K562 (cell line): ENCODE data around the gene RNASE4. TPM values are rescaled to one million over a fixed set of nuclear protein-coding genes. Genes with fewer than 3 reads are reported as not detected.

Source experiments
- ATAC-seq: fragments of 200-7000 bp; cut with Tn5 transposase; 3 replicates; pipeline ENCODE4 v1.9.1; 2020; ENCODE audit warnings: moderate library complexity
- BruUV-seq: library from RNA; stranded (reverse); fragments of 400-500 nt; replicated peaks from 2 replicates; lab custom pipeline; 2021; lab: Mats Ljungman, UMichigan
- CTCF ChIA-PET: fragments of 300-600 bp; formaldehyde crosslinking; extraction: SDS; loops from one replicate; lab custom pipeline; 2021; ENCODE audit warnings: low intra/inter-chr PET ratio; lab: Yijun Ruan, JAX
- POLR2A ChIA-PET: fragments of 300-600, 350-650 bp; sonication (Branson Sonifier 250); formaldehyde crosslinking; extraction: SDS; loops from one replicate; lab custom pipeline; 2021; ENCODE audit warnings: antibody characterized with exemption, inconsistent platforms; lab: Yijun Ruan, JAX
- DNase-seq, 4 experiments: peaks; one replicate each; pipeline versions ENCODE4 v3.0.0 to v3.0.0-alpha.2; 2011 to 2018; ENCODE audit warnings: low spot score in 3 of 4, mixed read lengths in 3 of 4; ENCODE audit errors: extremely low read depth in 1 of 4
- FAIRE-seq: peaks from 2 replicates; lab custom pipeline; 2011; peaks lifted over from hg19 to GRCh38; lab: Jason Lieb, UNC
- H2AFZ ChIP-seq: 2 replicates; pipeline ENCODE4 v1.6.0; 2011; ENCODE audit warnings: low read depth, low read length, control low read depth, inconsistent platforms
- H3K27ac ChIP-seq: fragments of 200-600 bp; 3 replicates; pipeline ENCODE4 v1.8.0; 2011; ENCODE audit warnings: low read depth, mild to moderate bottlenecking, control low read depth, inconsistent platforms, low read length, moderate library complexity, mixed read lengths; ENCODE audit errors: extremely low read depth
- H3K27me3 ChIP-seq, 2 experiments: fragments of 300-600 bp in 1 of 2; 2 replicates in 1 of 2; 3 replicates in 1 of 2; pipeline versions ENCODE4 v1.6.0 to v1.8.0; 2011; ENCODE audit warnings: inconsistent platforms in 2 of 2, low read length in 2 of 2, mild to moderate bottlenecking in 1 of 2, mixed read lengths in 1 of 2, moderate library complexity in 1 of 2; ENCODE audit not compliant: control insufficient read depth in 2 of 2, insufficient read depth in 2 of 2
- H3K36me3 ChIP-seq: fragments of 300-600 bp; 3 replicates; pipeline ENCODE4 v1.8.0; 2011; ENCODE audit warnings: mild to moderate bottlenecking, low read length, inconsistent platforms; ENCODE audit not compliant: control insufficient read depth, insufficient read depth
- H3K4me1 ChIP-seq, 2 experiments: fragments of 200-600 bp in 1 of 2; replicated peaks in 1 of 2; 2 replicates in 1 of 2; 3 replicates in 1 of 2; pipeline versions ENCODE4 v1.5.1 to v1.8.0; 2011; ENCODE audit warnings: inconsistent platforms in 2 of 2, low read length in 2 of 2, mild to moderate bottlenecking in 1 of 2, mixed read lengths in 1 of 2, moderate library complexity in 1 of 2; ENCODE audit not compliant: control insufficient read depth in 2 of 2, insufficient read depth in 2 of 2
- H3K4me2 ChIP-seq: 2 replicates; pipeline ENCODE4 v1.6.1; 2011; ENCODE audit warnings: low read length, control low read depth, inconsistent platforms, mixed read lengths; ENCODE audit not compliant: insufficient read depth
- H3K4me3 ChIP-seq: fragments of 200-600 bp; sonication (generic), shearing (Covaris generic); 2 replicates; pipeline ENCODE4 v1.5.1; 2016; ENCODE audit warnings: control low read depth, inconsistent platforms
- H3K79me2 ChIP-seq: fragments of 200-600 bp; 3 replicates; pipeline ENCODE4 v1.8.0; 2011; ENCODE audit warnings: low read length, inconsistent platforms; ENCODE audit not compliant: control insufficient read depth, insufficient read depth
- H3K9ac ChIP-seq, 2 experiments: 2 replicates each; pipeline versions ENCODE4 v1.6.0 to v1.6.1; 2011; ENCODE audit warnings: low read depth in 2 of 2, low read length in 2 of 2, control low read depth in 1 of 2, inconsistent platforms in 1 of 2, mild to moderate bottlenecking in 1 of 2, mixed read lengths in 1 of 2; ENCODE audit not compliant: insufficient read depth in 1 of 2
- H3K9me1 ChIP-seq: one replicate; pipeline ENCODE4 v1.6.0; 2011; ENCODE audit warnings: inconsistent platforms, mild to moderate bottlenecking, low read length, moderate library complexity; ENCODE audit not compliant: control insufficient read depth, insufficient read depth
- H3K9me3 ChIP-seq: replicated peaks from 2 replicates; pipeline ENCODE4 v1.5.1; 2011; ENCODE audit warnings: low read depth, low read length, inconsistent platforms; ENCODE audit not compliant: control insufficient read depth, insufficient read depth
- H4K20me1 ChIP-seq: replicated peaks from 2 replicates; pipeline ENCODE4 v1.6.1; 2011; ENCODE audit warnings: low read length, inconsistent platforms, mixed read lengths; ENCODE audit not compliant: control insufficient read depth, insufficient read depth
- ATF6 ChIP-seq: sonication (generic); formaldehyde crosslinking; IDR thresholded peaks from 2 replicates; pipeline ENCODE4 v1.4.0; 2020; ENCODE audit warnings: mild to moderate bottlenecking, missing genetic modification reagents
- KLF10 ChIP-seq: fragments of 250-450 bp; sonication (Bioruptor Pico); IDR thresholded peaks from 2 replicates; pipeline ENCODE4 v1.6.1; 2021; ENCODE audit warnings: matching md5 sums
- SP2 ChIP-seq: IDR thresholded peaks from 2 replicates; pipeline ENCODE4 v1.6.1; 2011; ENCODE audit warnings: mild to moderate bottlenecking, low read depth, low read length, moderate library complexity; ENCODE audit not compliant: poor library complexity, severe bottlenecking; ENCODE audit errors: extremely low read depth
- STAT5A ChIP-seq: IDR thresholded peaks from 2 replicates; pipeline ENCODE4 v1.6.1; 2012; ENCODE audit warnings: low read length, inconsistent platforms, borderline replicate concordance
- TBP ChIP-seq: optimal IDR thresholded peaks from 2 replicates; pipeline ENCODE3; 2011; ENCODE audit warnings: low read depth, low read length, improper control_type of control experiment
- ZBTB40 ChIP-seq, 2 experiments: fragments of 450-650 bp in 1 of 2; sonication (generic) in 1 of 2; formaldehyde crosslinking in 1 of 2; IDR thresholded peaks; 2 replicates each; pipeline versions ENCODE4 v1.7.1 to v1.9.0; 2016 to 2022; ENCODE audit warnings: inconsistent platforms in 1 of 2, mild to moderate bottlenecking in 1 of 2, missing genetic modification reagents in 1 of 2
- ZNF224 ChIP-seq: sonication (generic); formaldehyde crosslinking; IDR thresholded peaks from 2 replicates; pipeline ENCODE4 v1.8.0; 2022; ENCODE audit warnings: mild to moderate bottlenecking, missing genetic modification reagents
- WGBS: fragments of 100-300 bp; shearing (Covaris generic); methylation state at CpG from one replicate; pipeline ENCODE4 v1.1.6; 2016; ENCODE audit warnings: low coverage, mixed read lengths; ENCODE audit not compliant: insufficient coverage; ENCODE audit errors: missing lambda C conversion rate; 5-methylcytosine and 5-hydroxymethylcytosine counted together
- in situ Hi-C: fragments of 300-500 bp; cut with MboI; formaldehyde crosslinking; loops from 4 replicates; pipeline ENCODE4 v1.15.0; 2018; ENCODE audit warnings: inconsistent platforms, mixed read lengths
- intact Hi-C: fragments of 100-400 bp; cut with micrococcal nuclease; formaldehyde crosslinking; loops from 2 replicates; pipeline ENCODE4 v1.14.2; 2022
- polyA plus RNA-seq, 8 experiments: library from polyadenylated mRNA; depleted of rRNA in 4 of 8; stranded (reverse) in 5 of 8; unstranded in 3 of 8; fragments of >200 nt; fragmentation: Nextera tagmentation in 2 of 8; fragmentation: Illumina TruSeq in 1 of 8; extraction: Ambion mirVana in 2 of 8; extraction: Trizol in 1 of 8; gene quantifications; 2 replicates each; pipeline versions ENCODE4 v1.2.1 to v1.2.3, GENCODE V29; 2011 to 2014; ENCODE audit warnings: inconsistent platforms in 1 of 8, missing spikeins in 1 of 8
- total RNA-seq, 7 experiments: library from RNA; depleted of rRNA in 6 of 7; stranded (reverse); fragments of >200 nt in 6 of 7; fragmentation: Illumina TruSeq in 2 of 7; extraction: Trizol in 2 of 7; gene quantifications; 2 replicates each; pipeline versions ENCODE4 v1.2.1 to v1.2.3, GENCODE V29; 2011 to 2021; ENCODE audit warnings: low replicate concordance in 1 of 7
- TF ChIP-seq, protein P1 (sequence below): fragments of 250-450 bp; sonication (Bioruptor Pico); IDR thresholded peaks from 2 replicates; pipeline ENCODE4 v1.8.0; 2021; ENCODE audit warnings: moderate library complexity, mild to moderate bottlenecking, inconsistent platforms

Gene RNASE4
- total and polyA plus RNA-seq, 9 of the 15 experiments (the other 6 are each of a cell fraction or from before 2014, with no cell fraction given) = 0.09 to 0.22 (median 0.13) TPM; not detected in 2

- Histone ChIP-seq H4K20me1 (peaks cover 9% of the 10 kb centered on the region; the same call in 1 of the 2 replicates), H3K36me3 (no peaks in the 10 kb centered on the region), H3K9me1 (no peaks in the 10 kb centered on the region), H3K9me3 (no peaks in the 10 kb centered on the region), H3K27ac (no peak overlapping the region), H3K79me2 (no peaks in the 10 kb centered on the region), H3K4me3 (peak overlapping the region; percentile 75), H3K9ac (peak overlapping the region in 1 of 2 experiments; percentile 51; a peak in 2 of 4 replicates), H2AFZ (peak overlapping the region; percentile 92), H3K4me2 (peak overlapping the region; percentile 94), H3K27me3 (no peaks in the 10 kb centered on the region), H3K4me1 (peaks cover 10 to 13% of the 10 kb centered on the region in 2 experiments; a peak in 3 of 5 replicates)
- BruUV-seq = no TSS peak
- ChIA-PET CTCF (no interaction called here), POLR2A (interaction anchor here (1.2 to 1.3 kb wide), 2 partner anchors 41 to 66 kb away, joined by 3 read pairs; no protein-coding TSS in a partner anchor)
- intact Hi-C loops (loop anchor here (5.0 kb wide), 1 partner anchor 338 kb away; the partner anchor contains the start of gene PARP2), in situ Hi-C loops (loop anchor here (5.0 kb wide), 1 partner anchor 48 kb away; no protein-coding TSS in a partner anchor)
- DNase-seq (no peak), FAIRE-seq (no peak), ATAC-seq (no peak)
- WGBS = 2% methylated on average over 8 of the region's 8 CpGs
- TF ChIP-seq SP2 = no peak
- TF ChIP-seq STAT5A = no peak
- TF ChIP-seq ZNF224 = no peak
- TF ChIP-seq KLF10 (CRISPR knock-in tag) = no peak
- TF ChIP-seq, protein P1, sequence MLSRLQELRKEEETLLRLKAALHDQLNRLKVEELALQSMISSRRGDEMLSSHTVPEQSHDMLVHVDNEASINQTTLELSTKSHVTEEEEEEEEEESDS (CRISPR knock-in tag) = no peak
- no peak for TF ChIP-seq TBP
- TF ChIP-seq ATF6 (CRISPR knock-in tag) = no peak
- no peak for TF ChIP-seq ZBTB40 (IDR thresholded peaks at IDR 0.05)
- no peak for TF ChIP-seq ZBTB40 (CRISPR knock-in tag; IDR thresholded peaks at IDR 0.05)
Observed at GRCh38 chr14:20680363-20680762, 4.0 kb upstream of the RNASE4 start.
